Raji (cell line): ENCODE data around the gene CDKN1A.
A peak's percentile ranks its signal among the peaks of the same experiment; 100 is the strongest.

Source experiments
- POLR2A ChIP-seq: IDR thresholded peaks from 2 replicates; pipeline ENCODE4 v1.6.1; 2011; ENCODE audit warnings: low read depth, low read length, control low read depth; ENCODE audit not compliant: insufficient read depth

Gene CDKN1A

GRCh38 chr6:36683656-36684446, 5.3 kb downstream of the CDKN1A start:
- no peak for TF ChIP-seq POLR2A

- TF ChIP-seq POLR2A = no peak
Measured at GRCh38 chr6:36684447-36684812, 5.9 kb downstream of the CDKN1A start.

DNA sequence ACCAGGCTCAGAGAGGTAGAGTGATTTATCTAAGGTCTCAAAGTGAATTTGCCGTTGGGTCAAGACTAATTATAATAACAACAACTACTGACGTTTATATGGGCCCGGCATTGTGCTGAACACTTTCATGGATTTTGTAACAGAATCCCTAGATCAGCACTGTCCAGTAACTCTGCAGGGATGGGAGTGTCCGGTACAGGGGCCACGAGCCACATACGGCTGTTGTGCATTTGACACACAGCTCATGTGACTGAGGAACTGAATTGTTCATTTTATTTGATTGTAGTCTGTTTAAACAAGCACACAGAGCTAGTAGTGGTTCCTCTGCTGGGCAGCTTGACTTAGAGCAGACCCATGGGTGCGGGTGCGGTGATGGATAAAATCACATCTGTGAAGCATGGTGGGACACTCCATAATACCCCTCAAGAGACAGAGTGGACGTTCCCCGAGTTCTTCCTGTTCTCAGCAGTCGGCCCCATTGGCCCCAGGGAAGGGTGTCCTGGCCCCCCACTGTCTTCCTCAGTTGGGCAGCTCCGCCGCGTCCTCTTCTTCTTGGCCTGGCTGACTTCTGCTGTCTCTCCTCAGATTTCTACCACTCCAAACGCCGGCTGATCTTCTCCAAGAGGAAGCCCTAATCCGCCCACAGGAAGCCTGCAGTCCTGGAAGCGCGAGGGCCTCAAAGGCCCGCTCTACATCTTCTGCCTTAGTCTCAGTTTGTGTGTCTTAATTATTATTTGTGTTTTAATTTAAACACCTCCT, 6.8 kb downstream of the CDKN1A start:
- no peak for TF ChIP-seq POLR2A

- no peak for TF ChIP-seq POLR2A
Measured at GRCh38 chr6:36685926-36686667, 7.6 kb downstream of the CDKN1A start.

- no peak for TF ChIP-seq POLR2A
Measured at GRCh38 chr6:36686668-36687513, 8.4 kb downstream of the CDKN1A start.

GRCh38 chr6:36688063-36688738, 9.7 kb downstream of the CDKN1A start:
- TF ChIP-seq POLR2A = no peak

GRCh38 chr6:36688739-36689075, 10.2 kb downstream of the CDKN1A start:
- TF ChIP-seq POLR2A = no peak

- TF ChIP-seq POLR2A = no peak
Measured at GRCh38 chr6:36691011-36691410, 12.5 kb downstream of the CDKN1A start.

DNA sequence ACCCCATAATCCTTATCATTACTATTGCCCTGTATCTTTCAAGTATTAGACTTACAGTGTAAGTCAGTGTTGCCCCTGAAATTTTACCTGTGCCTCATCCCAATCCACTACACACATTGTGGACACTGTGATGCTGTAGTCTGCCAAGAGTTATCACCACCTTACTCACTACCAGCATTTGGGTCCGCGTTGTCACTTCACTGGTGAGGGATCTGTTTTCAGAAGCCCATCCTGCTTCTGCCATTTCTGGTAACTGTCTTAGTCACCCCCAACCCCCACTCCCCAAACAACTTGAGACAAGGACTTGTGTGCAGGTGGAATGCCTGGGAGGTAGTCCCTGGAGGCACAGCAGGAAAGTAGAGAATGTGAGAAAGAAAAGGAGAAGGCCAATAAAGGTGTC, 13.1 kb downstream of the CDKN1A start:
- TF ChIP-seq POLR2A = no peak

DNA sequence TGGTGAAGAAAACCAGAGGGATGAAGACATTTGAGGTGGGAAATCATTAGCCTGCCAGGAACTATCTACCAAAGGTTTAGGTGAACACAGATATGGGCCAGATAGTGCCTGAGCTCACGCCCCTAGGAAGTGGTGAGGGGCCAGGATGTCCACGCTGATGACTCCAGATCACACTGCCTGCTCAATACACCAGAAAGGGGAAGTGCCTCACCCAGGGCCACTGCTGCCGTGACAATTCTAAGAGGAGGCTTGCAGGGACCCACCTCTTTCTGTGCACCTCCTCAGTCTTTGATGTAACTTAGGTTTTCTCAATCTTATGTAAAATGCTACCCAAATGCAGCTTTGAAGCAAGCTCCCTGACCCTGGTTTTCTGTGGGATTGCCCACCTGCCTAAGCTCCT, 13.7 kb downstream of the CDKN1A start:
- TF ChIP-seq POLR2A = 0 out of 2 replicates have a peak, but pooled peaks have one; percentile 29

DNA sequence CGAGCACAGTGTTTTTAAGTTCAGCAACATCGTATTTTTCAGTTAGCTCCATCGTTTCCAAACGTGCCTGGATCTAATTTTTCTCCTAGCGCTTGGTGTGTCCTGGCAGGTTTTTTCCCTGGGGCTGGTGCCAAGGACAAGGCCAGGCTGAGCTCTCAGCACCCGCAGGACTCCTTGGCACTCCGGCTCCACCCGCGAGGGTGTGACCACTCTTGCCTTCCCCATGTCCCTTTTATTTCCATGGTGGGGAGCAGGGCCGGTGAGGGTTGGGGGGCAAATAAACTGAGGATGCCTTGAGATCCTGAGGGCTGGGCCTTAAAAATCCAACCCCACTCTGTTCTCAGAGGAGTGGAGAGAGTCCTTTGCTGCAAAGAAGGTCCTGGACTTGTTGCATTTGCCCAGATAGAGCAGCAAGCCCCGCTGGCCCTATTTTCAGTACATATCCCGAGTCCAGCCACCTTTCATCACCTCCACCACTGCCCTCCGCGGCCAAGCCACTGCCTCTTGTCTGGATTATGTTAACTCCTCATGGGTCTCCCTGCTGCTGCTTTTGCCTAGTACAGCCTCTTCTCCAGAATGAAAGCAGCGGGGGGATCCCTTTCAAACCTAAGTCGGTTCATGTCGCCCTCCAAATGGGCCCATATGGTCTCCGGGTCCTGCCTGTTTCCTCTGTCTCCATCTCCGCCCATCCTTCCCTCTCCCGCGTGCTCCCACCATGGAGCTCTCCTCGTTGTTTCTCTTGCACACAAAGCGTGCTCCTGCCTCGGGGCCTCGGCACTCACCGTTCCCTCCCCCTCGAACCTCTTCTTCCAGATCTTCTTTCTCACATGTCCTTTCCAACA, 14.6 kb downstream of the CDKN1A start:
- TF ChIP-seq POLR2A = no peak

DNA sequence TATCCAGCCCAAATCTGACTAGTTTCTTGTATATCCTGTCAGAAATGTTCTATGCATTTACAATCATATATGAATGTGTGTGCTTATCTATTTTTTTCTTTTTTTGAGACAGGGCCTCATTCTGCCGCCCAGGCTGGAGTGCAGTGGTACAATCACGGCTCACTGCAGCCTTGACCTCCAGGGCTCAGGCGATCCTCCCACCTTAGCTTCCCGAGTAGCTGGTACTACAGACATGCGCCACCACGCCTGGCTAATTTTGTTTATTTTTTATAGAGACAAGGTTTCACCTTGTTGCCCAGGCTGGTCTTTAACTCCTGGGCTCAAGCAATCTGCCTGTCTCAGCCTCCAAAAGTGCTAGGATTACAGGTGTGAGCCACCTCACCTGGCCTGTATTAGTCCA, 16.1 kb downstream of the CDKN1A start:
- no peak for TF ChIP-seq POLR2A

- TF ChIP-seq POLR2A = no peak
Measured at GRCh38 chr6:36695414-36695813, 16.9 kb downstream of the CDKN1A start.

DNA sequence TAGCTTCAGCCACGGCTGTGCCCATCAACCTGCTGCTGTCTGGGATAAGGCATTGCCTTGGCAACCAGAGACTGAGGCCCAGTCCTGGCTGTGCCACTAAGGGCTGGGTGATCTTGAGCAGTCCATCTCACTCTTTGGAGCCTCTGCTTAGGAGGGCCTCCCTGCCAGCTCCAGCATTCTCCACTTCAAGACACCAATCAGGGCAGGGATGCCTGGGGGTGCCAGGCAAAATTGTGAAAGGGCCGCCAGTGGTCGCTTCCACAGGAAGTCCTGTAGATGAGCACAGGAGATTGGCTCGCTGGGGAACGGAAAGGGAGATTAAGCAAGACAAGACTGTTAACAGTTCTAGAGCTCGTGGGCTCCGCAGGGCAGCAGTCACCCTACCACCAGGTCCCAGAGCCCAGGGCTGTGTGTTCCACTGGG, 19.0 kb downstream of the CDKN1A start, which contains the start of gene RAB44:
Gene RAB44 (plus strand): TSS at position 346 of the 423 bp plus-strand sequence. CDS start 6,410 bp downstream, outside the sequence.
- TF ChIP-seq POLR2A = no peak

- no peak for TF ChIP-seq POLR2A
Measured at GRCh38 chr6:36698196-36698595, 19.7 kb downstream of the CDKN1A start.
